Fibroblast of the aortic adventitia (primary cell): ENCODE measurements around the gene LANCL2. TPM values are rescaled to one million over a fixed set of nuclear protein-coding genes. Genes with fewer than 3 reads are reported as not detected.

ENCODE experiments used
- DNase-seq: peaks from one replicate; pipeline ENCODE4 v3.0.0-alpha.2; 2010; ENCODE audit warnings: low read depth
- H3K4me3 ChIP-seq: 2 replicates; pipeline ENCODE4 v1.5.1; 2011; ENCODE audit warnings: low read depth, mild to moderate bottlenecking, control low read depth, low read length, moderate library complexity
- CTCF ChIP-seq: IDR thresholded peaks from 2 replicates; pipeline ENCODE4 v1.5.1; 2011; ENCODE audit warnings: mild to moderate bottlenecking, low read length, control low read depth, inconsistent platforms; ENCODE audit not compliant: insufficient read depth
- total RNA-seq: library from RNA; depleted of rRNA; stranded (reverse); fragments of >200 nt; gene quantifications from 2 replicates; pipeline ENCODE4 v1.2.3, GENCODE V29; 2012; ENCODE audit warnings: low replicate concordance

Gene LANCL2
- total RNA-seq, 1 donor: 14.6 TPM

- no peak for TF ChIP-seq CTCF
- DNase-seq: peak; percentile 93
- no peak overlapping the region for H3K4me3 ChIP-seq
These were observed 4.6 kb downstream of the LANCL2 start for GRCh38 chr7:55369427-55370400.

DNA sequence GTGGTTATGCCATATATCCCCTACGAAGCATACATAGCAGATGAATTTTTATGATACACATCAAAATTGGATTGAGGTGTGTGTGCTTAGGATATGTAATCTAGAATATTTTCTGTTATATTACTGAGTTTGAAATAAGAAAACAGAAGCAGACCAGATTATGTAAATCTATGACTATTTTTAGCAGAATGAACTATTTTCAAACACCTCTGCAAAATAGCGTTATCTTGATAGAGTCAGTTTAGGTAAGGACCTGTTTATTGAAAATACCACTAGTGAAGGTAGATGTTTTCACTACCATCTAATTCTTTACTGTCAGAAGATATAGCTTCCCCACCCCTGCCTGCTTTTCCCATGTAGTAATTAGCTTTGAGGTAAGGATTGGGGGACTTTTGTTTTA, 9.1 kb downstream of the LANCL2 start:
- no peak for DNase-seq
- TF ChIP-seq CTCF: no peak

DNA sequence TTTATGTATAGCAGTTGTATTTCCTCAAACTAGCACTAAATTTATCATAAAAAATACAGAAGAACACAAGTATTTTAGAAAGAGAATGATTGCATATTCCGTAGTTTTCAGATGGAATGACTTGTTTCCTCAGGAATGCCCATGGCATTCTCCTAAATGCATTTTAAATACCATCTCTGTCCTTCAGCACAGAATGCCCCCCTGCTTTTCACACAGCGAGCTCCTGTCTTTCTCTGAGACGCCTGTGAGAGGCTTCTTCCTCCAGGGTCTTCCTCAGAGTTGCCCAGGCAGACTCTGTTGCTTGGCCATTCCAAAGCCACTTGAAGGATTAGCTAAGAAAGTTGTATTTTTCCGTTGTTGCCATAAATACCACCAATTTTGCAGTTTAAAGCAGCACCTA, 10.1 kb downstream of the LANCL2 start:
- no peak for TF ChIP-seq CTCF
- H3K4me3 ChIP-seq: no peak overlapping the region
- no peak for DNase-seq

More for the DNA sequence above, 9.1 kb downstream of the LANCL2 start:
- H3K4me3 ChIP-seq: no peak overlapping the region

GRCh38 chr7:55377162-55377817, 12.2 kb downstream of the LANCL2 start:
- TF ChIP-seq CTCF: no peak
- no peak overlapping the region for H3K4me3 ChIP-seq
- no peak for DNase-seq

DNA sequence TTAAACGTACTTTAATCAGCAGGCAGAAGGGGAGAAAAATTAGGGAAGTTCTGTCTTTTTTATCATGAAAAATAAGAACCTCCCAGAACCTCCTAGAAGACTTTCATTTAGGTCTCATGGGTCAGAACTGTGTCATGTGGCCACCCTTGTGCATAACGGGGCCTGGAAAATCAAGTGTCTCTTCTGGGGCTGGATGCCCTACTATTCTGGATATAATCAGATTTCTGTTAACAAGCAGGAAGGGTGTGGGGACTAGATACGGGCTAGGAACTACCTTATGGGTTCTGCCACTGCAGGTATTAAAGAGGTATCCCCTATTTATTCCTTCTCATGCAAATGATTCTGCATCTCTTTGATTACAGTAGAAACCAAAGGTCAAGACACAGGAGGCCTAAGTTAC, 14.1 kb downstream of the LANCL2 start:
- no peak for DNase-seq
- H3K4me3 ChIP-seq: no peak overlapping the region
- no peak for TF ChIP-seq CTCF

DNA sequence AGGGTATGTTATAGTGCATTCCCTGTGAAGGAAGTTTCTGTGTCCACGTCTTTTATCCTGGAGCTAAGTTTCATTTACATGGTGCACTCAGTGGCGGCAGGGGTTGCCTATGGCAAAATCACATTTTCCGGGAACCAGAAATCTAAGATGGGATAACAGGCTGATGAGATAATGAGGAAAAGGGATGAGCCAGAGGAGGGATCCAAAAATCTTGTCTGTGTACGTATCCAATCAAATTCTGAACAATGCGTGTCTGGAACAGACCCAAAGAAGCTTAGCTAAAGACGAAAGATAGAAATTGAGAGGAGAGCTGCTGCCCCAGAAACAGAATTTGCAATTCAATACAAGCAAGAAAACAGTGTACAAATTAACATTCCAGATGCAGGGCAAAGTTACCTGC, 16.1 kb downstream of the LANCL2 start:
- no peak overlapping the region for H3K4me3 ChIP-seq
- DNase-seq: no peak
- no peak for TF ChIP-seq CTCF
